B cell (primary cell): ENCODE data around the gene TSPAN9. TPM values are rescaled to one million over a fixed set of nuclear protein-coding genes. Genes with fewer than 3 reads are reported as not detected.

Experiments
- ATAC-seq: fragments of 200-7000 bp; cut with Tn5 transposase; one replicate; pipeline ENCODE4 v1.10.0; 2021; ENCODE audit warnings: low read depth, mild to moderate bottlenecking, moderate number of reproducible peaks, moderate library complexity
- CTCF ChIA-PET: fragments of 350-600 bp; sonication (Branson Sonifier 250); formaldehyde crosslinking; loops from one replicate; lab custom pipeline; 2021; ENCODE audit warnings: antibody characterized with exemption, inconsistent platforms; lab: Charles Lee
- POLR2A ChIA-PET: fragments of 350-600 bp; sonication (Branson Sonifier 250); formaldehyde crosslinking; loops from one replicate; lab custom pipeline; 2021; ENCODE audit warnings: antibody characterized with exemption; lab: Charles Lee
- DNase-seq: peaks from one replicate; pipeline ENCODE4 v3.0.0; 2013
- H2AFZ ChIP-seq: 2 replicates; pipeline ENCODE4 v1.6.1; 2012; ENCODE audit warnings: mild to moderate bottlenecking, low read depth, low read length; ENCODE audit not compliant: insufficient read depth, poor library complexity, severe bottlenecking
- H3K27ac ChIP-seq, 2 donors: 1 replicate in 1 of 2; 2 replicates in 1 of 2; pipeline ENCODE4 v1.5.1; 2012 to 2013; ENCODE audit warnings: low read length in 2 of 2, mild to moderate bottlenecking in 2 of 2, moderate library complexity in 1 of 2
- H3K27me3 ChIP-seq, 4 experiments: fragments of 200-600 bp in 1 of 4; sonication (generic) in 1 of 4; replicated peaks in 1 of 4; 1 replicate in 2 of 4; 2 replicates in 2 of 4; pipeline versions ENCODE4 v1.6.1 to v1.7.0; 2013 to 2016; ENCODE audit warnings: low read length in 3 of 4, mild to moderate bottlenecking in 2 of 4, mixed read lengths in 1 of 4, moderate library complexity in 1 of 4; ENCODE audit not compliant: insufficient read depth in 4 of 4, control insufficient read depth in 3 of 4; ENCODE audit errors: control extremely low read depth in 1 of 4
- H3K36me3 ChIP-seq, 2 experiments: replicated peaks in 1 of 2; 1 replicate in 1 of 2; 2 replicates in 1 of 2; pipeline versions ENCODE4 v1.6.1 to v1.7.1; 2013; ENCODE audit warnings: low read length in 1 of 2; ENCODE audit not compliant: insufficient read depth in 2 of 2, control insufficient read depth in 1 of 2; ENCODE audit errors: control extremely low read depth in 1 of 2, extremely low read depth in 1 of 2
- H3K4me1 ChIP-seq, 2 donors: fragments of 200-600 bp in 1 of 2; sonication (generic) in 1 of 2; 1 replicate in 1 of 2; 2 replicates in 1 of 2; pipeline versions ENCODE4 v1.5.1 to v1.6.1; 2013 to 2017; ENCODE audit warnings: low read length in 2 of 2; ENCODE audit not compliant: control insufficient read depth in 2 of 2, insufficient read depth in 2 of 2
- H3K4me2 ChIP-seq: replicated peaks from 2 replicates; pipeline ENCODE3; 2012; ENCODE audit warnings: mild to moderate bottlenecking, low read depth, low read length; ENCODE audit not compliant: poor library complexity, severe bottlenecking
- H3K4me3 ChIP-seq, 5 experiments: fragments of 200-600 bp in 1 of 5; sonication (generic) in 1 of 5; 1 replicate in 3 of 5; 2 replicates in 2 of 5; pipeline versions ENCODE4 v1.5.1 to v1.7.0; 2011 to 2016; ENCODE audit warnings: low read length in 4 of 5, mild to moderate bottlenecking in 4 of 5, low read depth in 2 of 5, control low read depth in 1 of 5, moderate library complexity in 1 of 5; ENCODE audit not compliant: insufficient read depth in 1 of 5; ENCODE audit errors: control extremely low read depth in 1 of 5, extremely low read depth in 1 of 5
- H3K79me2 ChIP-seq: fragments of 200-600 bp; sonication (generic); one replicate; pipeline ENCODE4 v1.6.0; 2016; ENCODE audit warnings: low read length; ENCODE audit not compliant: control insufficient read depth, insufficient read depth
- H3K9ac ChIP-seq: fragments of 200-600 bp; sonication (generic); 2 replicates; pipeline ENCODE4 v1.6.1; 2017; ENCODE audit warnings: mild to moderate bottlenecking, low read length, moderate library complexity
- H3K9me3 ChIP-seq, 3 donors: one replicate each; pipeline versions ENCODE4 v1.6.1 to v1.7.1; 2013; ENCODE audit warnings: low read length in 2 of 3; ENCODE audit not compliant: control insufficient read depth in 2 of 3, insufficient read depth in 1 of 3; ENCODE audit errors: control extremely low read depth in 1 of 3
- H4K20me1 ChIP-seq: 2 replicates; pipeline ENCODE4 v1.6.0; 2012; ENCODE audit warnings: mild to moderate bottlenecking, low read length; ENCODE audit not compliant: insufficient read depth, control insufficient read depth, poor library complexity, severe bottlenecking
- H3K27ac Mint-ChIP-seq: one replicate; pipeline ENCODE4 v1.8.0; 2021; ENCODE audit warnings: mixed read lengths
- H3K27me3 Mint-ChIP-seq: one replicate; pipeline ENCODE4 v1.8.0; 2021; ENCODE audit warnings: mixed read lengths
- H3K4me1 Mint-ChIP-seq: one replicate; pipeline ENCODE4 v1.8.0; 2021; ENCODE audit warnings: mixed read lengths
- H3K4me3 Mint-ChIP-seq: one replicate; pipeline ENCODE4 v1.8.0; 2021; ENCODE audit warnings: mixed read lengths
- H3K9me3 Mint-ChIP-seq: one replicate; pipeline ENCODE4 v1.8.0; 2022; ENCODE audit warnings: mixed read lengths; ENCODE audit not compliant: insufficient read depth
- CTCF ChIP-seq: fragments of 200-600 bp; IDR thresholded peaks from one replicate; pipeline ENCODE4 v1.8.0; 2022; ENCODE audit warnings: antibody characterized with exemption, mild to moderate bottlenecking
- EZH2 ChIP-seq: IDR thresholded peaks from 2 replicates; pipeline ENCODE4 v1.6.1; 2012; ENCODE audit warnings: borderline replicate concordance, low read depth, mild to moderate bottlenecking, moderate library complexity, low read length; ENCODE audit not compliant: insufficient read depth, poor library complexity, severe bottlenecking
- WGBS: methylation state at CpG from one replicate; pipeline ENCODE4 v1.1.5; 2013; ENCODE audit warnings: missing lambda C conversion rate; ENCODE audit not compliant: insufficient coverage; 5-methylcytosine and 5-hydroxymethylcytosine counted together
- intact Hi-C: fragments of 100-400 bp; cut with micrococcal nuclease; formaldehyde crosslinking; loops from one replicate; pipeline ENCODE4 v1.10.0; 2022
- polyA plus RNA-seq: library from polyadenylated mRNA; depleted of rRNA; stranded (reverse); fragments of >200 nt; gene quantifications from 2 replicates; pipeline ENCODE4 v1.2.3, GENCODE V29; 2012
- total RNA-seq, 2 donors: library from RNA; stranded (reverse); fragments of 120-200 nt in 1 of 2; gene quantifications; 1 replicate in 1 of 2; 2 replicates in 1 of 2; pipeline versions ENCODE4 v1.2.3 to v1.2.4, GENCODE V29; 2013 to 2022

Gene TSPAN9
- total and polyA plus RNA-seq, 2 donors (not counting 1 experiment from before 2014, with no cell fraction given) = 0.15 to 0.37 TPM

- no peaks in the 10 kb centered on the region for H3K36me3 ChIP-seq
- H3K27me3 ChIP-seq = peaks cover 0 to 1% (median 0%) of the 10 kb centered on the region in 4 experiments
- H2AFZ ChIP-seq = no peak overlapping the region
- H3K27ac ChIP-seq = no peak overlapping the region
- ChIA-PET CTCF (no interaction called here), POLR2A (no interaction called here)
- H3K79me2 ChIP-seq = no peaks in the 10 kb centered on the region
- Mint-ChIP-seq H3K27me3 (peaks cover 14% of the 10 kb centered on the region), H3K9me3 (no peaks in the 10 kb centered on the region), H3K27ac (no peak overlapping the region), H3K4me3 (no peak overlapping the region), H3K4me1 (peaks cover 5% of the 10 kb centered on the region)
- WGBS = 95% methylated on average over 8 of the region's 8 CpGs
- TF ChIP-seq CTCF = no peak
- TF ChIP-seq EZH2 = no peak
- no peaks in the 10 kb centered on the region for H3K4me1 ChIP-seq
- H3K9me3 ChIP-seq = no peaks in the 10 kb centered on the region
- intact Hi-C loops = no loop called here
- H4K20me1 ChIP-seq = no peaks in the 10 kb centered on the region
- no peak for ATAC-seq
- no peak overlapping the region for H3K4me2 ChIP-seq
- H3K9ac ChIP-seq = no peak overlapping the region
- no peak overlapping the region for H3K4me3 ChIP-seq
- no peak for DNase-seq
Measured at GRCh38 chr12:3219233-3219632, 142.1 kb downstream of the TSPAN9 start.

GRCh38 chr12:3220382-3221321 lies 143.5 kb downstream of the TSPAN9 start:
- intact Hi-C loops = no loop called here
- TF ChIP-seq CTCF (no peak), EZH2 (no peak)
- no peaks in the 10 kb centered on the region for H3K36me3 ChIP-seq
- Mint-ChIP-seq H3K4me3 (no peak overlapping the region), H3K9me3 (no peaks in the 10 kb centered on the region), H3K27ac (no peak overlapping the region), H3K4me1 (peaks cover 1% of the 10 kb centered on the region), H3K27me3 (peaks cover 7% of the 10 kb centered on the region)
- no peak for DNase-seq
- H3K4me2 ChIP-seq = no peak overlapping the region
- peaks cover 0 to 7% (median 0%) of the 10 kb centered on the region in 4 experiments for H3K27me3 ChIP-seq
- no peak for ATAC-seq
- H3K79me2 ChIP-seq = no peaks in the 10 kb centered on the region
- no peaks in the 10 kb centered on the region for H4K20me1 ChIP-seq
- H3K9ac ChIP-seq = no peak overlapping the region
- ChIA-PET POLR2A (no interaction called here), CTCF (no interaction called here)
- H3K9me3 ChIP-seq = no peaks in the 10 kb centered on the region
- no peak overlapping the region for H2AFZ ChIP-seq
- 79% methylated on average over 19 of the region's 21 CpGs for WGBS
- peaks cover 2 to 7% of the 10 kb centered on the region in 2 donors for H3K4me1 ChIP-seq
- H3K4me3 ChIP-seq = no peak overlapping the region
- H3K27ac ChIP-seq = no peak overlapping the region
